BJ (cell line): ENCODE data around the gene PLEK. TPM values are rescaled to one million over a fixed set of nuclear protein-coding genes. Genes with fewer than 3 reads are reported as not detected.

Experiments
- CTCF ChIA-PET: fragments of 350-600 bp; formaldehyde crosslinking; extraction: SDS; loops from one replicate; lab custom pipeline; 2021; ENCODE audit warnings: antibody characterized with exemption, inconsistent platforms; lab: Yijun Ruan, JAX
- POLR2A ChIA-PET: fragments of 300-600 bp; sonication (Branson Sonifier 250); formaldehyde crosslinking; extraction: SDS; loops from one replicate; lab custom pipeline; 2021; ENCODE audit warnings: antibody characterized with exemption; lab: Charles Lee
- DNase-seq: peaks from one replicate; pipeline ENCODE4 v3.0.0-alpha.2; 2011; ENCODE audit warnings: low read depth
- H3K27me3 ChIP-seq: 2 replicates; pipeline ENCODE4 v1.6.0; 2011; ENCODE audit warnings: low read length; ENCODE audit not compliant: control insufficient read depth, insufficient read depth
- H3K36me3 ChIP-seq: 2 replicates; pipeline ENCODE4 v1.5.1; 2011; ENCODE audit warnings: low read length; ENCODE audit not compliant: control insufficient read depth, insufficient read depth
- H3K4me3 ChIP-seq: 2 replicates; pipeline ENCODE4 v1.5.1; 2011; ENCODE audit warnings: low read depth, mild to moderate bottlenecking, control low read depth, low read length
- polyA plus RNA-seq: library from polyadenylated mRNA; depleted of rRNA; stranded (reverse); fragments of >200 nt; gene quantifications from 2 replicates; pipeline ENCODE4 v1.2.3, GENCODE V29; 2011
- TF ChIP-seq, protein P1 (sequence below): IDR thresholded peaks from 2 replicates; pipeline ENCODE4 v1.5.1; 2011; ENCODE audit warnings: low read depth, mild to moderate bottlenecking, control low read depth, inconsistent platforms, low read length, moderate library complexity; ENCODE audit not compliant: insufficient read depth

Gene PLEK
- polyA plus RNA-seq, 1 experiment: not detected

DNA sequence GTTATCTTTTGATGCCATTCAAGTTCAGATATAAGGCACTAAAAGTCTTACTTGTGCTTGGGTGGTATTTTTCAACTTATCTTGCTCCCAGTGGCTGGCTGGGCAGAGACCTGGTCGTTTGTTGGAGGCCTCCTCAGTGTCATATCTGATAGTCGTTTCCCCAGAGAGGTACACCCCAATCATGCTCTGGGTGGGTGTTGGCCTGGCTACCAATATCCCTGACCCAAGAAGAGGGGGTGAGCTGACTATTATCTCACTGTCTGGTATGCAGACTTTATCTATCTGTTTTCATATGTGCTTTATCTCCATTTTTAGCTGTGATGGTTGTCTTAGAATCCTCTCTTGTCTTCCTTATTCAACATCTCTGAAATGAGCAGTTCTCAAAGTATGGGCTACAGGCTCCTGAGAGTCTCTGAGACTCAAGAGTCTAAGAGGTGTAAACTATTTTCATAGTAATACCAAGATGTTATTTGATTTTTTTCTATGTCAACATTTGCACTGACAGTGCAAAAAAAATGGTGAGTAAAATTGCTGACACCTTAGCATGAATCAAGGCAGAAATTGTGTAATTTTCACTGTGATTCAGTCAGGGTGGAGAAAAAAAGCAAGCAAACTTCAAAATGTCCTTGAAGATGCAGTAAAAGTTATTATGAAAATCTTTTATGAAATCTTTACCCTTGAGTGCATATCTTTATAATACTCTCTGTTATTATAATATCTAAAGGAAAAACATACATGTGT lies 12.3 kb upstream of the PLEK start:
- TF ChIP-seq, protein P1, sequence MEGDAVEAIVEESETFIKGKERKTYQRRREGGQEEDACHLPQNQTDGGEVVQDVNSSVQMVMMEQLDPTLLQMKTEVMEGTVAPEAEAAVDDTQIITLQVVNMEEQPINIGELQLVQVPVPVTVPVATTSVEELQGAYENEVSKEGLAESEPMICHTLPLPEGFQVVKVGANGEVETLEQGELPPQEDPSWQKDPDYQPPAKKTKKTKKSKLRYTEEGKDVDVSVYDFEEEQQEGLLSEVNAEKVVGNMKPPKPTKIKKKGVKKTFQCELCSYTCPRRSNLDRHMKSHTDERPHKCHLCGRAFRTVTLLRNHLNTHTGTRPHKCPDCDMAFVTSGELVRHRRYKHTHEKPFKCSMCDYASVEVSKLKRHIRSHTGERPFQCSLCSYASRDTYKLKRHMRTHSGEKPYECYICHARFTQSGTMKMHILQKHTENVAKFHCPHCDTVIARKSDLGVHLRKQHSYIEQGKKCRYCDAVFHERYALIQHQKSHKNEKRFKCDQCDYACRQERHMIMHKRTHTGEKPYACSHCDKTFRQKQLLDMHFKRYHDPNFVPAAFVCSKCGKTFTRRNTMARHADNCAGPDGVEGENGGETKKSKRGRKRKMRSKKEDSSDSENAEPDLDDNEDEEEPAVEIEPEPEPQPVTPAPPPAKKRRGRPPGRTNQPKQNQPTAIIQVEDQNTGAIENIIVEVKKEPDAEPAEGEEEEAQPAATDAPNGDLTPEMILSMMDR: no peak
- no peaks in the 10 kb centered on the region for H3K27me3 ChIP-seq
- POLR2A ChIA-PET: no interaction called here
- no peaks in the 10 kb centered on the region for H3K36me3 ChIP-seq
- CTCF ChIA-PET: interaction anchor here (0.6 kb wide), 1 partner anchor 317 kb away, joined by 3 read pairs; no protein-coding TSS in a partner anchor
- DNase-seq: no peak
- H3K4me3 ChIP-seq: no peak overlapping the region

DNA sequence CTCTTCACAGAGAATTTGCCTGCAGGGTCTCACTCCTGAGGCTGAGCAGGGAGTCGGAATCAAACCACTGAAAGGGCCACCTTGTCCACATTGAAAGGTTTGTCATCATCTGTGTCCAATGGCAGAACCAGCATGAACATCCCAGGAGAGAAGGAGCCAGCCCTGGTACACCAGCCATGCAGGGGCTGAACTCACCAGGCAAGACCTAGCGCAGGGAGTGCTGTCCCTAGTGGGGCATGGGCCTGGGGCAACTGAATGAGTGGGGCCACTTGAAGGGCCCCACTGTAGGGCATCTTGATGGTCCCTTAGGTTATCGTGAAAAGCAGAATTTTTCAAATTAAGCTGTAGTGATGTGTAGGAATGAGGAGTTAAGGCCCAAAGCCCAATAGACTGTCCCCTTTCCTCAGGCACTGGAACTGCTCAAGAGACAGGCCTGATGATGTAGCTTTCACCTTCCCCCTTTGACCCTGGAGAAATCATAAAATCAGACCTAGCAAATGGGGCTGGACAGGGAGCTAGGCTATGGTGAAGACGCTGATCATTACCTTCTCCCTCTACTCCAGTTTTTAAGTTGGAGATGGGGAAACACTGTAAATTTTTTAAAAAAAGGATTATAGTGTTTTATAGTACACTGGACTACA lies 8.4 kb upstream of the PLEK start:
- DNase-seq: no peak
- H3K27me3 ChIP-seq: no peaks in the 10 kb centered on the region
- no peak overlapping the region for H3K4me3 ChIP-seq
- ChIA-PET POLR2A (no interaction called here), CTCF (interaction anchor here (1.0 to 1.8 kb wide), 10 partner anchors 10 to 234 kb away, joined by 3 to 11 read pairs (median 4); no protein-coding TSS in a partner anchor)
- H3K36me3 ChIP-seq: no peaks in the 10 kb centered on the region
- TF ChIP-seq, protein P1: no peak

DNA sequence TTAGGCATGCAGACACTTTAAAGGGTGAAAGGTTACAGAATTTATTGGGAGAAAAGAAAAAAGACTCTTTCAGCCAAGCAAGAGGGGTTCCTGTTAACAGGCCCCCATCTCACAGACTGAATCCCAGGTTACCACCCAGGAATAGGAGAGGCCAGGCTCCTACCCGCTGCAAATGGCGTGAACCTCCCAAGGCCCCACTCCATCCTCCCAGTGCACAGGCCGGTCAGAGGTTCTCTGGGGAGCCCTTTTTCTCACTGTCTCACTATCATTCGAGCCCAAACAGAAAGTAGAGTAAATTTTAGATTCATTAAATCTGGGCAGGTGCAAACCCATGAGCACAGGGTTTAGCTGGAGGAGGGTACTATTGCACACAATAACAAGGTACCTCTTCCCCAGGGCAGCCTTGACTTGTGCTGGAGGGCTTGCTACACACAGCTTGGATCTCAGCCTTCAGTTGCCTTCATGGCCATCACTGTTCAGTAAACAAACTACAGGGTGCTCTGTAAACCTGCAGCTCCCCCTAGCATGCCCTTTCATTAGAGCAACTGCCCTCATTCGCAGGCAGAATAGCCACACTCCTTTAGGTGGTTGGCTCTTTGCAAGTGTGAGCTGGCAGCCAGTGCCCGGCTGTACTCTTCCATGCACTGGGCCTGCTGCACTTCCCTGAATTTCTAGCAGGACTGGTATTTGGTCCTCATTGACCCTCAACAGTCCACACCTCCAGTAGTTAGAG lies 7.3 kb upstream of the PLEK start:
- Histone ChIP-seq H3K4me3 (no peak overlapping the region), H3K27me3 (no peaks in the 10 kb centered on the region), H3K36me3 (no peaks in the 10 kb centered on the region)
- DNase-seq: no peak
- ChIA-PET CTCF (interaction anchor here (0.7 to 1.8 kb wide), 21 partner anchors 9 to 235 kb away, joined by 3 to 11 read pairs (median 3); no protein-coding TSS in a partner anchor), POLR2A (interaction anchor here (0.5 kb wide), 1 partner anchor 313 kb away, joined by 7 read pairs; no protein-coding TSS in a partner anchor)
- TF ChIP-seq, protein P1: peak; percentile 72

DNA sequence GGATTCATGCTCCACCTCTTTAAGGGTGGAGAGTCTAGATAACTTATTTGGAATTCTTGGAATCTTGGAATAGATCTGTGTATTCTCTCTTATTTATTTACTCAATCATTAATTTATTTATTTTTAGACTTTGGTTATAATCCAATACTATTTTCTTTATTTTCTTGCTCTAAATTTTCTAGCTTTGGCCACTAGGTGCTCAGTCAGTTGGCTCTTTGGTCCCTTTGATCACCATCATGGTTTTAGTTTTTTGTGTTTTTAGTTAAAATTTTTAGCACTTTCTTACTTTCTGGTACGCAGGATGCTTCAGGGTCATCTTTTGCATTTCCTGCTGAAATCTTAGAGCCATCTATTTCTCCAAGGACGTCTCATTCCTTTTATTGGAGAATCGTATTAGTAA lies 5.2 kb upstream of the PLEK start:
- no peak overlapping the region for H3K4me3 ChIP-seq
- no peak for DNase-seq
- no peaks in the 10 kb centered on the region for H3K27me3 ChIP-seq
- CTCF ChIA-PET: interaction anchor here (0.6 to 3.0 kb wide), 6 partner anchors 8 to 94 kb away, joined by 3 to 11 read pairs (median 4); no protein-coding TSS in a partner anchor
- TF ChIP-seq, protein P1: no peak
- POLR2A ChIA-PET: no interaction called here
- no peaks in the 10 kb centered on the region for H3K36me3 ChIP-seq

DNA sequence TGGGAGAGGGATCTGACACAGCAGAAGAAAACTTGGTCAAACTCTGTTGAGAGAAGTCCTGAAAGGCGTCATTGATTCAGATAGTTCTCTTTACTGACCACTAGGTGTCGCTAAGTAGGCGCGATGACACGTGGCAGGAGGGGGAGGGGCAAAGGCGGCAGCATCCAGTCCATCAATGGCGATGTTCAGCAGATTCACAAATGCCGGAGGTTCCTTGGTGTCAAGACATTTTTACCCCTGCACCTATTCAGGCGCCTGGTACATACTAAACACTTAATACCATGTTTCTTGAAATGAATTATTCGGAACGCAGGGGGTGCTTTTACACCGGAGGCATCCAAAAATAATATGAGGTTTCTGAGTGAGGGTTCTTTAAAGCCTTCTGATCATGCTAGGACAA lies 3.0 kb upstream of the PLEK start:
- DNase-seq: no peak
- Histone ChIP-seq H3K36me3 (no peaks in the 10 kb centered on the region), H3K27me3 (no peaks in the 10 kb centered on the region), H3K4me3 (no peak overlapping the region)
- CTCF ChIA-PET: interaction anchor here (1.1 to 3.0 kb wide), 4 partner anchors 9 to 80 kb away, joined by 3 to 11 read pairs (median 6); no protein-coding TSS in a partner anchor
- TF ChIP-seq, protein P1: peak; percentile 57
- POLR2A ChIA-PET: no interaction called here
